NCI-H774 (cell line): ENCODE measurements around the gene ACTRT3.

Source experiments
- DNase-seq: peaks from one replicate; lab custom pipeline; 2025; lab: John Stamatoyannopoulos, UW

Gene ACTRT3

GRCh38 chr3:169769287-169770181 lies at the start of gene ACTRT3:
Gene ACTRT3, minus strand, starts transcription at chr3:169769561. Its CDS starts 41 bp downstream, at chr3:169769520.
- DNase-seq: peak; percentile 44

DNA sequence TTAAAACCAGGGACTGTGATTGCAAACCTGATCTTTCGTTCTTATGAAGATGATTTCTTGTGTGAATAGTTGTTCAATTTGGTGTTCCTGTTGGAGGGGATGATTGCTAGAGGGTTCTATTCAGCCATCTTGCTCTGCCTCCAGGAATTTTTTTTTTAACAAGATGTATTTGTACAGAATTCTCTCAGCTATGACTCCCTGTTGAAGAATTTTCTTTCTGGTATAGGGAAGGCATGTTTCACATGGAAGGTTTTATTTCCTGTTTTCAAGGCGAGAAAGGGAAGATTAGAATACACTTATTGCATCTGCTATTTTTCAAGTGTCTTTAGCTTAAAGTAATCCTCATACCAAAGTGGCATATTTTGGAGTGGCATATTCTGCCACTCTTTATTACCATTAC lies 49.0 kb upstream of the ACTRT3 start:
- DNase-seq: no peak

GRCh38 chr3:169815590-169816150 lies 46.3 kb upstream of the ACTRT3 start:
- DNase-seq: no peak

DNA sequence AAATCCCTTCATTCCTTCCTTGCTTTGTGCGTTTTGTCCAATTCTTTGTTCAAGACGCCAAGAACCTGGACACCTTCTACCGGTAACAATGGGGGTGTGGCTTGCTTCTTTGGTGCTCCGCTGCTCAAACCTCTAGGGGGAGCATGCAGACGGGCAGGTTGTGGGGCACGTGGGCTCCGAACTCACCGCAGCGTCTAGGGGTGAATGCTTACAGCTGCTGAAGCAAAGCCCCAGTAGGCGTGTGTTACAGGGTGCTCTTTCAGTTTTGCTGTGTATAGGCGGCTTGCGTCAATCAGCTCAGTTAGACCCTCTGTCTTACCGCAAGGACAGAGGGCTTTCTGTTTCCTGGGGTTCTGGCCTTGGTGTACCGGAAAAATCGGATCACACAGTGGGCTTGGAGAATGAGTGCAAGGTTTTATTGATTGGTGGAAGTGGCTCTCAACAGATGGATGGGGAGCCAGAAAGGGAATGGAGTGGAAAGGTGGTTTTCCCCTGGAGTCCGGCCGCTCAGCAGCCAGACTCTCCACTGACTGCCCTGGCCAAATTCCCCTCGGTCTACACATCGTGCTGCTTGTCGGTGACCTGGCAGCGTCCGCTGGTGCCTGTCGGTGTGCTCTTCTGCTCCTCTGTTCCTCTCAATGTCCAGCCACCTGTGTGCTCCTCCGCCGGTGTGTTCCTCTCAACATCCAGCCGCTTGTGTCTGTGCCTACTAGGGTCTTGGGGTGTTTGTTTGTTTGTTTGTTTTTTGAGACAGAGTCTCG lies 44.6 kb upstream of the ACTRT3 start:
- DNase-seq: peak; percentile 87

GRCh38 chr3:169813278-169813677 lies 43.9 kb upstream of the ACTRT3 start:
- no peak for DNase-seq

DNA sequence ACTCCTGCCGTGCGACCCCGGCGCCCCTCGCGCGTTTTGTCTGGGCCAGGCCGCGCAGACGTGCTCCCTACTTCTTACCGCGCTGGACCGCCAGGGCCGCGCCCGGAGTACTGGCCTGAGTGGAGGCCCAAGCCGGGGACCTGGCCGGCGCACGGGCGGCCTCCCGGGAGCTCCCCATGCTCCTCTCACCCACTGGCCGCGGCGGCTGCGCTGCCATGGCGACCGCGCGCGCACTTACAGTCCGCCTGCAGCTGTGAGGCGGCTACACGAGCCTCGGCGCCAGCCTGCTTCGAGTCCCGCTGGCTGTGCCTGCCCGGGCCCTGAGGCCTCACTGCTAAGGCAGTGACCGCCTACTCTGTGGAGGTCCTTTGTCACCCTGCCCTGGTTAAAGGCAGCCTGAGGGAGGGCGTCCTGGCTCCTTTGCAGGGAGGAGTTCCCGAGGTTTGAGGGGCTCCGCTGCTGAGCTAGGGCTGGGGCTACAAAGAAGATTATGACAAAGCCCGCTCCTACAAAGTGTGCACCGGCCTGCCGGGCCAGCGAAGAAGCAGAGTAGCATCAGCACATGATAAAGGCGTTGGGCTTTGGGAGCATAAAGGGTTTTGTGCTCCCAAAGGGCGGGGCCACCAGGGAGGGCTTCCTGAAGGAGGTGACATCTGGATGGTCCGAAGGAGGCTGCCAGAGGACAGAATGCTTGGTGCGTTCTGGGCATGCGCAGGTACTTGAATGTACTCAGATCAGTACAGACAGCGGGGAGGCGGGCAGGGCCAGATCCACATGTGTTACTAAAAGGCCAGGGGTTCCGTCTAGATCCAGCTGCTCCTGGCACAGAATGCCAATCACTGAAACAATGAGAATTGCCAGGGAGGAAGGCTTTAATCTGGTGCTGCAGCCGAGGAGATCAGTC lies 43.2 kb upstream of the ACTRT3 start, which contains the start of the genes LRRC34 and LRRIQ4:
LRRC34 (minus strand) TSS at position 573 of the 904 bp plus-strand sequence; CDS start at position 217, 356 bp downstream.
LRRIQ4 (plus strand) TSS at position 539 of the 904 bp plus-strand sequence. CDS start 9,052 bp downstream, outside the sequence.
- peak; percentile 96 for DNase-seq

DNA sequence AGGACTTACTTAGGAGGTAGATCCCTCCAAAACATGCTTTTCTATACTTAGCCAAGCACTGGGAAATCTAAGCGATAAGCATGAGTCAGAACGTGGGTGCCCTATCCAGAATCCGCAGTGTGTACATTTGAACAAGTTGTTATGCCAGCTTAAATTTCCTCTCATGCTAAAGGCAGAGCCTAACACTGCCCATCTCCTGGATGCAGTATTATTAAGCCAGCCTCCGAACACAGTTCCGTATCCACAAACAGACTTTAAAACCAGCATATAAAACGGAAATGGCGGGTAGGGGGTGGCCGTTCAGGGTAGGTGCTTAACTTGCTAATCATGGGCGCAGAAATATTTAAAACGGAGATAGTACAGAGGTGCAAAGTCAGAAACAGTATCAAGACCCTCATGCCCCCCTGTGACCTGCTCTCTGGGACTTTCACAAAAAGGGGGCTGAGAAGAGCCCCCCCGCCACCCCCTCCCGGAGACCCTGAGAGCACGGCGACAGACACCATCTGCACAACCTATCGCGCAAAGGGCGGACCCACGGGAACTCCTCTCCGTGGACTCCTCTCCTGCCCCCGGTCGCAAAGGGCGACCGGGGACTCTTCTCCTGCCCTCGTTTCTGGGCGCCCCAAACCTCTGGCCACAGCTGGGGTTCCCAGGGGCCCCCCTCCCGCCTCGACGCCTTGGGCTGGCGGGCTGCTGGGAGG lies 42.4 kb upstream of the ACTRT3 start:
- DNase-seq: peak; percentile 34

GRCh38 chr3:169809230-169809795 lies 40.0 kb upstream of the ACTRT3 start:
- no peak for DNase-seq

DNA sequence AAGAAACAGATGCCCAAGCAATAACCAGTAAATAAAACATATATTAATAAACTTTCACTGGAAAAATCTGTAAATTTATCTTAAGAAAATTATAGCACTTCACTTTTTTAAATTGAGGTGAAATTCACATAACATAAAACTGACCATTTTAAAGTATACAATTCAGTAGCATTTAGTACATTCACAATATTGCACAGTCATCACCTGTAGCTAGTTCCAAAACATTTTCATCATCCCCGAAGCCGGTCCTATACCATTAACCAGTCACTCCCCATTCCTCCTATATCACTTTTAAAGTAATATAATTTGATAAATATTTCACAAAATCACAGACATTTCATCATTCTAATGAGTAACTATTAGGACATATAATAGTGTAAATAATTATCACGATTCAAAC lies 35.3 kb upstream of the ACTRT3 start:
- no peak for DNase-seq

- DNase-seq: no peak
Measured at GRCh38 chr3:169792359-169792758, 23.0 kb upstream of the ACTRT3 start.

DNA sequence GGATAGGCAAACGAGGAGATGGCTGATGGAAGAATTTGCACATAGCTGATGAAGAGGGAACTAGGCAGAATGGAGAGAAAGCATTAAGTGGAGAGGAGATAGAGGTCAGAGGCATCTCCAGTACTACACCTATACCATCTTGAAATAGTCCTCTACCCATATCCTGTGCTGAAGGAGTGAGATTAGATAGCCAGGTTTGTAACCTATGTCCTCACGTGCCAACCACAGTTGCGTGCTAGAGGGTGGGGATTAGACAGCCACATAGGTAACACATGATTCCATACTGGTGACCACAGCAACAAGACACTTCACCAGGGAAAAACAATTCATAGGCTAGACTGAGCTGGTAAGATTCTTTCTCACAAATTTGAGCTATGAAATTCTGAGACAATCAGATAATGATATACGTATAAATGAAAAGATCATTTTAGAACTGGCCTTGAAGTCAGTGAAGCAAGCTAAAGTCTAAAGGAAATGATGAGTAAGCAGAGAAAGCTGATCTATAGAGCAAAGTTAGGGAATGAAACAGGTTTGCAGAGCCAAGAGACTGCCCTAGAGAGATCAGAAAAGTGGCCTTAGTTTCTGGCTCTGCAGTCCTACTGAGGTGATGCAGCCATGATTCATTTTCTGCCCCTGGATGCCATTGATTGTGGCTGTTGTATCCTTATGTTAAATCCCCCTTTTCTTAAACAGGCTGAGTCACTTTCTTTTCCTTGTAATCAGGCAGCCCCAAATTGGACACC lies 21.5 kb upstream of the ACTRT3 start:
- DNase-seq: no peak

DNA sequence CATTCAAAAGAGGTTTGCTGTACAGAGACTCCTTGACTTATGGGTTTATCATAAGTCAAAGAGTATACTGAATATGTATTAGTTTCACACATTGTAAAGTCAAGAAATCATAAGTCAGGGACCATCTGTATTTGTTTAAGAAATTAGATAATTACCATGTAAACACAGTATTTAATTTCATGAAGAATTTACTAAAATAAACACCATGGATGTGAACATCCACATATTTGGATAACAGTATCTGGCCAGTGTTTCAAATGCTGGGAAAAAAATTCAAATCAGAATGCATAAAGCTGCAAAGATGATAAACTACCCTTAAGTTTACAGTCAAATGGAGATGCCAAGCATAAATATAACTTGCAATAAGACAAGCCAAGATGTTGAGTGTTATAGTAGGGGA lies 20.9 kb upstream of the ACTRT3 start:
- DNase-seq: no peak

GRCh38 chr3:169787791-169788190 lies 18.4 kb upstream of the ACTRT3 start:
- no peak for DNase-seq

DNA sequence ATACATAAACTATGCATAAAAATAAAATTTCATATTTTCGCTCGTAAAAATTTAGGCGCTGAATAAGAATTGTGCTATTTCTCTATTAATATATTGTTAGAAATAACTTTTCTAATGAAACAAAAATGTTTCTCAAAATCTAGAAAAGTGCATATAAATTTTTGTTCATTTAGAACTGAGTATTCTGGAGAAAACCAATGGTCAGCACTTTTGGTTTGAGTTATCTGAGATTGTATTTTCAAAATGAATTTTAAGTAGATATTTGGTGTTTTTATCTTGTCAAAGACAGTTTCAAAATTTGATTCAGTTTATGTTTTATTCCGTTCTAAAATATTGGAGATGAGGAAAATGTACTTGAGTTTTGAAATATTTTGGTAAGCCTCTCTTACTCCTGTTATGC lies 17.8 kb upstream of the ACTRT3 start:
- no peak for DNase-seq

GRCh38 chr3:169781209-169781855 lies 12.0 kb upstream of the ACTRT3 start:
- DNase-seq: no peak

DNA sequence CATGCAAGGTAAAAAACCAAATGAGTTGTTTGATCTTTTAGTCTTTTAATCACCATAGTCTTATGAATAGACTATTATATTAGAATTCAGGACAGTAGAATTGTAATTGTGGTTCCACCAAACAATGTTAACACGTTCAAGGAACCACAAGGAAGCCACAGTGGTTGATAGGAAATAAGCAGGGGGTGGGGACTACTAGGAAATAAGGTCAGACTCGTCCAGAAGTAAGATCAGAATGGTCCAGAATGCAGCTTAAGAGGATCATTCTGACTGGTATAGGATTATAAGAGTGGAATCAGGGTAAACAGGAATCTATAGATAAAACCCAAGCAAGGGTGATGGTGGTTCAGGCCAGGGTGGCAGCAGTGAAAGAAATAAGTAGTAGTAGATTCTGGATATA lies 11.4 kb upstream of the ACTRT3 start:
- no peak for DNase-seq

DNA sequence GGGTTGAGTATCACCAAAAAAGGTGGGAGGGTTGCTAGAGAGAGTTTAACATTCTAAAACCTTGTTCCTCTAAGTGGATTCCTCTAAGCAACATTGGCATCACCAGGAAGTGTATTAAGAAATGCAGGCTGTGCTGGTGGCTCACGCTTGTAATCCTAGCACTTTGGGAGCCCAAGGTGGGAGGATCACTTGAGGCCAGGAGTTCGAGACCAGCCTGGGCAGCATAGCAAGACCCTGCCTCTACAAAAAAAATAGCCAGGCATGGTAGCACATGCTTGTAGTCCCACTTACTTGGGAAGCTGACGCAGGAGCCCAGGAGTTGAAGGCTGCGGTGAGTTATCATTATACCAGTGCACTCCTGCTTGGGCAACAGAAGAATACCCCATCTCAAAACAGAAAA lies 8.5 kb upstream of the ACTRT3 start:
- DNase-seq: no peak

DNA sequence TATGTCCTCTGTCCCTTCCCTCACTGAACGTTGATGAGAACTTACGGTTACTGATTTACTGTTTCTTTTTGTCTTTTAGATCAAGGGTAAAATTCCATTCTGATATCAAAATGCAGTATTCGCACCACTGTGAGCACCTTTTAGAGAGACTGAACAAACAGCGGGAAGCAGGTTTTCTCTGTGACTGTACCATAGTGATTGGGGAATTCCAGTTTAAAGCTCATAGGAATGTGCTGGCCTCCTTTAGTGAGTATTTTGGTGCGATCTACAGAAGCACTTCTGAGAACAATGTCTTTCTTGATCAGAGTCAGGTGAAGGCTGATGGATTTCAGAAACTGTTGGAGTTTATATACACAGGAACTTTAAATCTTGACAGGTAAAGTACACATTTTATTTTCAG lies 4.8 kb upstream of the ACTRT3 start:
- DNase-seq: no peak
